HG03025 (cell line): ENCODE measurements around the gene NBPF3.
"Not testable (repeated sequence)": the region's sequence is repeated elsewhere in the genome, so short reads cannot be mapped to it uniquely, and the experiment has no call there.

ENCODE experiments used
- ATAC-seq: cut with Tn5 transposase; IDR thresholded peaks from one replicate; pipeline ENCODE4 v1.9.1; 2021; ENCODE audit warnings: mild to moderate bottlenecking, moderate library complexity; ENCODE audit not compliant: unreplicated experiment, low FRiP score

NBPF3 gene

DNA sequence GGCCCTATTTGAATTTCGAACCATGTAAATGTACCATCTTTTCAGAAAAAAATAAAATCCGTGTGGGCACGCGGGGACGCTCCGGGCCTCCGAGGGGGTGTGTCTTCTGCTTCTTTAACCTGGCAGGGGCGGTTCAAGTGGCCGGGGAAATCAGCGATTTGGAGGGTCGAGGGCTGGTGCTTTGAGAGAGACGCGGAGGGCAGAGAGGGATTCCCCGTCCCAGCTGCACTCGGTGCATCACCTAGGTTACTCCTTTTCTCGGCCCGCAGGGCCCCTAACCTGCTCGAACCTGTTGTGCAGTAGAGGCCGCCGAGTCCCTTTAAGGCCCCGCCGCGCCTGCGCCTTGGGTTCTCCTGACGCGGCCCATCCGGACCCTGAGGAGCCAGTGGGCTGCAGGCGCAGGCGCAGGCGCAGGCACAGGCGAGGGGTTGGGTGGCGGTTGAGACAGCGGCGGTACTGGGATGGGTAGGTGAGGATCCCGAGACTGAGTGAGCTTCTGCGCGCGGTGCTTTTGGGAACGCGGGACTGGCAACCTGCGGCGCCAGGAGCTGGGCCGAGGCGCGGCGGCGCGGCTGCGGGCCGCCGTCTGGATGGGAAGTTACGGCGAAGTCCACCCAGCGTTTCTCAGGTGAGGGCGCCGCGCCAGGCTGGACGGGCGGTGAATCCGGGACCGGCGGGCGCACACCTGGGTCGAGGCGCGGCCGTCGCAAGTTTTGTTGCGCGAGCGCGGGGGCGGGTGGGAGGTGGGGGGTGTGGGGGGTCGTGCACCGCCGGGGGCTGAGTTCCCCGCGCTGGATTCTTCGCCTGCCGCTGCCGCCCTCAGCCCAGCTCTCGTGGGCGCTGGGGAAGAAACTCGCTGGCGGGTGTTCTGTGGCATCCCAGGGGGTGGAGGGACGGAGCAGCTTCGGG is at the start of gene NBPF3:
TSS of gene NBPF3 (plus strand) at position 417 of the 909 bp plus-strand sequence. CDS start 4,950 bp downstream, outside the sequence.
- ATAC-seq: peak; percentile 75

GRCh38 chr1:21391497-21391896 is 48.4 kb upstream of the NBPF3 start:
- ATAC-seq: no peak

DNA sequence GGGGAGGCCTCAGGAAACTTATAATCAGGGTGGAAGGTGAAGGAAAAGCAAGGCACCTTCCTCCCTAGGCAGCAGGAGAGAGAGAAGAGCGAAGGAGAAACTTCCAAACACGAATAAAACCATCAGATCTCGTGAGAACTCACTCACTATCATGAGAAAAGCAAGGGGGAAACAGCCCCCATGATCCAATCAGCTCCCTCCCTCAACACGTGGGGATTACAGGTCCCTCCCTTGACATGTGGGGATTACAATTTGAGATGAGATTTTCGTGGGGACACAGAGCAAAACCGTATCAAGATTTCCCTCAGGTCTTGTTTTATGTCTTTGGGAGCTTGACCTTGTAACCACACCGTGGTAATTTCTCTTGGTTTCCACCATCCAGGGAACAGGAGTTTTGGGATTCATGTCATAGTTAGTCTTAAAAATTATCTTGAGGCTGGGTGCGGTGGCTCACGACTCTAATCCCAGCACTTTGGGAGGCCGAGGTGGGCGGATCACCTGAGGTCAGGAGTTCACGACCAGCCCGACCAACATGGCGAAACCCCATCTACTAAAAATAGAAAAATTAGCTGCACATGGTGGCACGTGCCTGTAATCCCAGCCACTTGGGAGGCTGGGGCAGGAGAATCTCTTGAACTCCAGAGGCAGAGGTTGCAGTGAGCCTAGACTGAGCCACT is 47.2 kb upstream of the NBPF3 start:
- no peak for ATAC-seq

DNA sequence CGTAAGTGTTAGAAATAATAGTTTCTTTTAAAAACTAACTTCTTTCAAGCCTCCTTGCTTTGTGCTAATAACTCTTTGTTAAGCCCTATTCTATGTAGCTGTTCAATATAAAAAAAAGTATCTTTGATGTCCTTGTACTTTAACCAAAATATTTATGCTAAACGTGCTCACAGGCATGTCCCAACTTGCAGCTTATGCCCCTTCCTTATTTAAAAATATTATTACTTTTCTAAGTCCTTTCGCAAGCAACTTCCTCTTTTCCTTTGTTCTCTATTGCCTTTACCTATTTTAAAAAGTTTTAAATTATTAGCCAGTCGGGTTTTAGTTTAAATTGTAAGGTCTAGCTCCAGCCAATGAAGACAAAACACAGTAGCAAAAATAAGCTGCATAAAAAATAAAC is 43.4 kb upstream of the NBPF3 start:
- no peak for ATAC-seq

DNA sequence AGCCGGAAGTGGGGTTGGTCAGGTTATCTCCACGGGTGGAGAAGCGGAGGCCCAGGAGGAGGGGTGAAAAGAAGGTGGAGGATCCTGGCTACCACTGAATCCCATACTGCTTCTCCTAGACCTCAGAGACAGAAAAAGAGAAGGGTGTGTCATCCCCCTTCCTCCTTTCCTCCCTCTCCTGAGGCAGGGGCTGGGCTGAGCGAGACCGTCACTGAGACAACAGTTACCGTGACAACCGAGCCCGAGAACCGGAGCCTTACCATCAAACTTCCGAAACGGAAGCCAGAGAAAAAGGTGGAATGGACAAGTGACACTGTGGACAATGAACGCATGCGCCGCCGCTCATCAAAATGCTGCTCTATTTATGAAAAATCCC is 42.1 kb upstream of the NBPF3 start:
- no peak for ATAC-seq

- not testable (repeated sequence) for ATAC-seq
Observed at GRCh38 chr1:21401726-21402346, 38.1 kb upstream of the NBPF3 start.

GRCh38 chr1:21406659-21407058 is 33.3 kb upstream of the NBPF3 start:
- no peak for ATAC-seq

DNA sequence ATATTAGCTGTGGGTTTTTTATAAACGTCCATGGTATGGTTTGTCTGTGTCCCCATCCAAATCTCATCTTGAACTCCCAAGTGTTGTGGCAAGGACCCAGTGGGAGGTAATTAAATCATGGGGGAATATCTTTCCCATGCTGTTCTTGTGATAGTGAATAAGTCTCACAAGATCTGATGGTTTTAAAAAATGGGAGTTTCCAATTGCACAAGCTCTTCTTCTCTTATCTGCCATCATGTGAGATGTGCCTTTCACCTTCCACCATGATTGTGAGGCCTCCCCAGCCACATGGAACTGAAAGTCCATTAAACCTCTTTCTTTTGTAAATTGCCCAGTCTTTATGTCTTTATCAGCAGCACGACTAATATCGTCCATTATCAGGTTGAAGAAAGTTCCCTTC is 30.0 kb upstream of the NBPF3 start:
- not testable (repeated sequence) for ATAC-seq

DNA sequence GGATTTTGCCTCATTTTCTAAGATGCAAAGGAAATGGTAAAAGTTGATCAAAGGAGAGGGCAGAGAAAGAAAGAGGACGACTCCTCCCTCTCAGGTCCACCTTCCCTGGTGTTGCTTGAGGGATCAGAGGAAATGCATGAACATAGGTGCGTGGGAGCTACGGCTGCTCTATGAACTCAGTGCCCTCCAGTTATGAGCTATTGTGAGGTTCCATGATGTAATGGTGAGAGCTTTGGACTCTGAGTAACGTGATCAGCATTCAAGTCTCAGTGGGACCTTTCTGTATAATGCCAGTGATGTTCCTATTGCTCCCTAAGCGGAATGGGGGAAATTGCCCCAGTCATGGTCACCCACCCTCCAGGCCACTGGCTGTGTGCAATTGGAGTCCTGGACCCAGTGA is 25.9 kb upstream of the NBPF3 start:
- no peak for ATAC-seq

GRCh38 chr1:21420378-21420777 is 19.6 kb upstream of the NBPF3 start:
- ATAC-seq: not testable (repeated sequence)

DNA sequence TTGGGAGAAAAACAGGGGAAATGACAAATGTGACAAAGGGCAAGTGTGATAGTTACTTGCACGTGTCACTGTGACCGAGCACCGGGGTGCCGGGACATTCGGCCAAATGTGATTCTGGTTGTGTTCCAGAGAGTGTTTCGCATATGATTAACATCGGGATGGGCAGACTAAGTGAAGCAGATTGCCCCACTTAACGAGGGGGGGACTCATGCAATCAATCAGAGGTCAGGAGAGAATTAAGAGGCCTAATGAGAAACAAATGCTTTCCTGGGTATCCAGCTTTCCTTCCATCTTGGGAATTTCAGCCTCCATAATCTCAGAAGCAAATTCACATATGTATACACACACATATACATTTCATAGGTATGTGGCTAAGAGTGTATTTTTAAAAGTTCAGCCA is 18.6 kb upstream of the NBPF3 start:
- not testable (repeated sequence) for ATAC-seq

GRCh38 chr1:21427798-21428480 is 12.0 kb upstream of the NBPF3 start:
- ATAC-seq: not testable (repeated sequence)

GRCh38 chr1:21428481-21429073 is 11.4 kb upstream of the NBPF3 start:
- ATAC-seq: not testable (repeated sequence)

- ATAC-seq: not testable (repeated sequence)
Observed at GRCh38 chr1:21429210-21429609, 10.7 kb upstream of the NBPF3 start.

GRCh38 chr1:21430875-21431274 is 9.1 kb upstream of the NBPF3 start:
- ATAC-seq: not testable (repeated sequence)

DNA sequence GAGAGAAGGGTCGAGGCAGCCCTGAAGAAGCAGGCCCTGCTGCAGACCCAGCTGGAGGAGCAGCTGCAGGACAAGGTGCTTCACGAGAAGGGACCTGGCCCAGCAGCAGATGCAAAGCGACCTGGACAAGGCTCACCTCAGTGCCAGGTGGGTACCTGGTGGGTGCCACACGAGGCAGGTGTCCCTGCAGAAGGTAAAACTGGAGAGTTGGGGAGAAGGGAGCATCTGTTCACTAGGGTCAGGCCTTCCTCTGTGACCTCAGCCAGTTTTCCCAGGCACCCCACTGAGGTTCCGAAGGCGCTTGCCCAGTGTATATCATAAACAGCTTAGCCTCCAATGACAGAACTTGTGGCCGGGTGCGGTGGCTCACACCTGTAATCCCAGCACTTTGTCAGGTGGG is 5.5 kb upstream of the NBPF3 start:
- no peak for ATAC-seq

GRCh38 chr1:21435646-21436487 is 4.1 kb upstream of the NBPF3 start:
- no peak for ATAC-seq

DNA sequence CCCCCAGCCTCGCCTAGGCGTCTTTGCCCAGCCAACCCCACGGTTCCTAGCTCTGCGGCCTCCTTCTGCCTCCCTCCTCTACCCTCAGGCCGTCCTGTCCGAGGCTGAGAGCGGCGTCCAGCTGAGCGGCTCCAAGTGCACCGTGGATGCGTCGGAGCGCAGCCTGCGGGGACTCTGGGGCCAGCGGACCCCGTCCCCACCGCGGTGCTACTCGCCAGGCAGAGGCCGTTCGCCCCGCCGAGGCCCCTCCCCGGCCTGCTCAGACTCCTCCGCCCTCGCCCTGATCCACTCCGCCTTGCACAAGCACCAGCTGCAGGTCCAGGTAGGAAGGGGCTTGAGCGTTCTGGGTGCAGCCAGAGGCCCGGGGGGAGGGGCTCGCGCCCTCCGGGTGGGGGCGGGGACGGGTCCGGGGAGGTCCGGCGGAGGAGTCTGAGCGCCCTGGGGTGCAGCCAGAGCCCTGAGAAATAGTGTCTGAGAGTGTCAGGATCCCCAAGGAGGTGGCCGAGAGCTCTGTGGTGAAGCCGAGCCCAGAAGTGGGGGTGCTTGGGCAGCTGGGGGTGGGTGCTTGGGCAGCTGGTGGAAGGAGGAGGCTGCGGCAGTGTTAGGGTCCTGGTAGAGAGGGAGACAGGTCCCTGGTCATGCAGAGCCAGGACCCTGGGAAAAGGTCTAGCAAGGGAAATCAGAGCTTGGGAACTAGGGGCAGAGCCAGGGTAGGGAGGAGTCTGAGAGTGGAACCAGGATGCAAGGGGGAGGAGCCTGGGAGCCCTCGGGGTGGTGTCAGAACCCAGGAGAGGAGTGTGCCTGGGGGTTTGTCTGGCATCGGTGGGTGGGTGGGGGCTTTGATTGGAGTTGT is 3.2 kb upstream of the NBPF3 start:
- ATAC-seq: no peak

DNA sequence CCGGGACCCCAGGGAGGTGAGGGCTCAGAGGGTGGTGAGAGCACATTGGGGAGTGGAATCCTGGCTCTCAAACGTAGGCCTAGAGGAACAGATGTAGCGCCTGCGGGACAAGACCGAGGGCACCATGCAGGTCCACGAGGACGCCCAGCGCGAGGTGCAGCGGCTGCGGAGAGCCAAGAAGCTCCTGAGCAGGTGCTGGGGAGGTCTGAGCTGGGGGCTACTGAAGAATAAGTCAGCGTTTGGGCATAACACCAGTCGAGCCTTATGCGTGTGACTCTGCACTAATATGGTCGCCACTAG is 2.6 kb upstream of the NBPF3 start:
- no peak for ATAC-seq
